ELF-1 (cell line): ENCODE results near the gene MAP2K4.

Experiments
- DNase-seq: peaks from one replicate; pipeline ENCODE4 v3.0.0-alpha.2; 2016; ENCODE audit warnings: low read depth, low spot score

MAP2K4 gene

GRCh38 chr17:12037970-12038369 is 17.3 kb downstream of the MAP2K4 start:
- no peak for DNase-seq

GRCh38 chr17:12040478-12040877 is 19.8 kb downstream of the MAP2K4 start:
- no peak for DNase-seq

GRCh38 chr17:12041312-12041711 is 20.6 kb downstream of the MAP2K4 start:
- DNase-seq: no peak

- no peak for DNase-seq
Measured at GRCh38 chr17:12043702-12044101, 23.0 kb downstream of the MAP2K4 start.

GRCh38 chr17:12046786-12047185 is 26.1 kb downstream of the MAP2K4 start:
- DNase-seq: peak; percentile 33

GRCh38 chr17:12047681-12048376 is 27.2 kb downstream of the MAP2K4 start:
- DNase-seq: no peak

- no peak for DNase-seq
Measured at GRCh38 chr17:12048843-12049473, 28.3 kb downstream of the MAP2K4 start.

- DNase-seq: no peak
Measured at GRCh38 chr17:12050646-12051225, 30.1 kb downstream of the MAP2K4 start.

- no peak for DNase-seq
Measured at GRCh38 chr17:12053552-12053951, 32.9 kb downstream of the MAP2K4 start.

GRCh38 chr17:12055889-12056288 is 35.2 kb downstream of the MAP2K4 start:
- no peak for DNase-seq

GRCh38 chr17:12057520-12057919 is 36.8 kb downstream of the MAP2K4 start:
- no peak for DNase-seq

GRCh38 chr17:12058535-12058934 is 37.9 kb downstream of the MAP2K4 start:
- DNase-seq: no peak

GRCh38 chr17:12062249-12062648 is 41.6 kb downstream of the MAP2K4 start:
- no peak for DNase-seq

GRCh38 chr17:12064395-12064794 is 43.7 kb downstream of the MAP2K4 start:
- DNase-seq: no peak

- no peak for DNase-seq
Measured at GRCh38 chr17:12067485-12067884, 46.8 kb downstream of the MAP2K4 start.

GRCh38 chr17:12068946-12069345 is 48.3 kb downstream of the MAP2K4 start:
- no peak for DNase-seq

- DNase-seq: no peak
Measured at GRCh38 chr17:12070561-12070960, 49.9 kb downstream of the MAP2K4 start.

- no peak for DNase-seq
Measured at GRCh38 chr17:12074346-12074745, 53.7 kb downstream of the MAP2K4 start.

- no peak for DNase-seq
Measured at GRCh38 chr17:12077773-12078172, 57.1 kb downstream of the MAP2K4 start.

GRCh38 chr17:12078791-12079190 is 58.1 kb downstream of the MAP2K4 start:
- DNase-seq: no peak

GRCh38 chr17:12081720-12082119 is 61.0 kb downstream of the MAP2K4 start:
- DNase-seq: no peak

GRCh38 chr17:12085076-12085949 is 64.6 kb downstream of the MAP2K4 start:
- no peak for DNase-seq
